HK-2 (cell line): ENCODE measurements around the gene DIP2B.

Experiments
- DNase-seq: peaks from one replicate; pipeline ENCODE4 v3.0.0-alpha.2; 2018; ENCODE audit not compliant: unreplicated experiment

The DIP2B gene

DNA sequence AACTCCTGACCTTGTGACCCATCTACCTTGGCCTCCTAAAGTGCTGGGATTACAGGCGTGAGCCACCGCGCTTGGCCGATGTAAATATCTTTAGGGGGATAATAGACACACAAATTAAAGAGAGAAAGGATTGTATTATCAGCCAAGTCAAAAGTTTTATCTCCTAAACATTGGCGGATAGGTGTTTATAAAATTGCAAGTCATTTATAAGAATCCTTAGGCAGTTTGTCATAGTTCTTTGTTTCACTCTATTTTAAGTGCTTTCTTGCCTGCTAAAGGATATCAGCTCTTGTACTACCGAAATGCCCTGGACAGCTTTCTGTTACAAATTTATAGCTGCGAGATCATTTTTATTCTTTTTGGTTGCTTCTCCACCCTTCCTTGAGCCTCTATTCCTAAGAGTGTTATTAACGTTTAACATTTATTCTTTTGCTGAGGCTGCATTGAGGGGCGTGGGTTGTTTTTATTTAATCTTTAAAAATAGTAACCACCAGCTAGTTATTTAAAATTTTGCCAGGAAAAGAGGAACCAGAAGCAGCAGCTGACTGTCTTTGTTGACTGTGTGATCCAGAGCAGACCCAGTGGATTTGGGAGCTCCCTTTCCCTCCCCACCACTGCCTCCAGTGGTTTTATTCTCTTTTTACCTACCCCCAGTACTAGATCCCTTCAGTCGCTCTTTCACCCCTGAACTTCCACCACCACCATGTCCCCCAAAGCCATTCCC is 106.4 kb downstream of the DIP2B start:
- no peak for DNase-seq

- DNase-seq = no peak
Observed at GRCh38 chr12:50612882-50613281, 108.1 kb downstream of the DIP2B start.

DNA sequence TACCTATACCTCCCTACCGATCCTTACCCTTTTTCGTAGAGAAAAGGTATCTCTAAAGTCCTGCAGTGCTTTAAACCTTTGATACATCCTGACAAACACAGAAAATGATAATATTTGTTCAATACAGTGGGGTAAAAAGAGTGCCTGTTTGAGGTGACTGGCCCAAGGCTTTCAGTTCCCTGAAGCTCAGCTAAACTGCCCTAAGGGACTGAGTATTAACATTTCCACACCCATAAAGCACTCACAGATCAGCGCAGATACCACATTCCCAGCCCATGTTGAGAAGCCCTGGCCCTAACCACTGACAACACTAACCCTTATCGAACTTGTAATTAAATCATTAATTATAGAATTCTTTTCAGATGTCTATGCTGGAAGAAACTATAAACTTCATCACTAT is 108.7 kb downstream of the DIP2B start:
- no peak for DNase-seq

DNA sequence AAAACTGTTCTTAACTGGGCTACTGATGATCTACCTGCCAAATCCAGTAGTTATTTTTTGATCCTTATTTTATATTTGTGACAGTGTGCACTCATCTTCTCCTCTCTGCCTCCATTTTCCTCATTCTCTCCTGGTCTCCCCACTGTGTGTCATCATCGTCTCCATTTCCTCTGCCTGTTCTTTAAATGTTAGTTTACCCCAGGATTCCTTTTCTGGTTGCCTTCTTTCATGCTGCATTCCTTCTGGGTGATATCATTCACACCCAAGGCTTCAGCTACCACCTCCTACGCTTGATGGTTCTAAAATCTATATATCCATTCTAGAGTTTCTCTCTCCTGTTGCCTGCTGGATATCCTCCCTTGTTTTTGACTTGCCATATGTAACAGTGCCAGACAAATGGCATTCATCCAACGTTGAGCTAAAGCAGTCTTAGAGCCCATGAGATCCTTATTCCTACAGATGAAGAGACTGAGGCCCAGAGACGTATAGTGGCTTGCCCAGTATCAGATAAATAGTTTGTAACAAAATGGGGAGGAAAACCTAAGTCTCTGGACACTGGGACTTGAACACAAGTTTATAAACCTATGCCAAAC is 109.5 kb downstream of the DIP2B start:
- DNase-seq = peak; percentile 25

DNA sequence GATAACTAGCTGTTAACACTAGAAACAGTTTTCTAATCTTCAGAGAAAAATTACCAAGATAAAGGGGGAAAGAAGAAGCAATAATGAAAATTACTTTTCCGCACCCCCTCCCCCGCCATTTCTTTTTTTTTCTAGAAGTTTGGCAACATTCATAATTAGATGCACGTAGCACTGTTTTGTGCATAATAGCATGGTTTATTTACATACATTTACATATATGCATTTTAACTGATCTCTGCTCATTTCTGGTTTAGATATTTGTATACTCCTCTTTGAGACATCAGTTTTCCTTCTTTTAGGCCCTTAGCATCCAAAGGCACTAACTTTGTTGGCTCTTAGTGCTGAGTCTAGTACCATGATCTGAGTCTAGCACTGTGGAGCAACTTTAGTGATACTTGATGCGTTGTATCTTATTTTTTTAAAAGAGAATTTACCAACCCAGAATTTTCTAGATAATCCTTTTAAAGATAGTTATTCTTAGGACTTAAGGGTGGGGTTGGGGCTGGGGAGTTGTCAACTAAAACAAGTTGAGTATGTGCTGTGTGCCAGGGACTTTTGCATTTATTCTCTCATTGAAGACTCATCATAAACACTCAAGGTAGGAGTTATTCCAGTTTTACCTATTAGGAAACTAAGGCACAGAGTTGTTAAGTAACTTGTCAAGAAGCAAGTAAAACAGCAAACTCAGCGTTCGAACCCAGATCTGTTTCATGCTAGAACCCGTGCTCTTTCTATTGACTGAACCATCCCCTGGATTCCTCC is 110.5 kb downstream of the DIP2B start:
- no peak for DNase-seq

DNA sequence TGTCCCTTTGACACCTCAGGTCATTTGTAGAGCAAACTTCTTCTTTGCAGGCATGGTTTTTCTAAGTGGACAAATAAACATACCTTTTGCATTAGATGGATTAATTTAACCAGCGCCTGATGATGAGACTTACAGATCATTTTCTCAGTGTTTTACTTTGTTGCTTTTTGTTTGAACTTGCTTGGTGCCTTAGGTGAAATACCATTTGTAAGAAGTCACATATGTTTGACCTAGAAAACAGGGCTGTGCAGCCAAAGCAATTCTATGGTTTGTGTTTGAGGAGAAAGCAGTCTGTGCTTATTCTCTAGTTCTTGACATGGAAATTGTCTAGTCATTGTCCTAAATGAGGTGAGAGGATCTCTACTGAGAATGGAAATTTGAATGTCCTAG is 111.1 kb downstream of the DIP2B start:
- DNase-seq = no peak

DNA sequence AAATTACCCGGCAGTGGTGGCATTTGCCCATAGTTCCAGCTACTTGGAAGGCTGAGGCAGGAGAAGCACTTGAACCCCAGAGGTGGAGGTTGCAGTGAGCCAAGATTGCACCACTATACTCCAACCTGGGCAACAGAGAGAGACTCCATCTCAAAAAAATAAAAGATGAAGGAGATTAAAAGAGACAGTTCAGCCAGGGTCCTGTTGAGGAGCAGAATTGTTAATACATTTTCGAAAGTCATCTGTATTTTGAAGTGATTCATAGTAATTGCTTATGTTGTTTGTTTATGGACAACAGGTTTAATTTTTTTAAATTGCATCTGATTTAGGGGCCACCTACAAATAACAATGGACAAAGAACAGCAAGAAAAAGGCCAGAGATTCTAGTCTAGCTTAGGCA is 112.9 kb downstream of the DIP2B start:
- DNase-seq = no peak

GRCh38 chr12:50618864-50619609 is 114.3 kb downstream of the DIP2B start:
- peak; percentile 41 for DNase-seq

DNA sequence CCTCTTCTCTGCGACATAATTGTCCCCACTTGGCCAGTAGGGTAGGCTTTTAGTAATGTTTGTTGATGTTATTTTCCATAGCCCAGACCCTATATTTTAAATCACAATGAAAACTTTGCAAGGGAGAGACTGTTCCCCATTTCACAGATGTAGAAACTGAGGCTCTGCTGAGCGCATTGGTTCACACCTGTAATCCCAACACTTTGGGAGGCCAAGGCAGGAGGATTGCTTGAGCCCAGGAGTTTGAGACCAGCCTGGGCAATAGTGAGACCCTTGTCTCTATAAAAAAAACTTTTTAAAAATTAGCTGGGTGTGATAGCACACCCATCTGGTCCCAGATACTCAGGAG is 114.8 kb downstream of the DIP2B start:
- no peak for DNase-seq

- DNase-seq = peak; percentile 42
Observed at GRCh38 chr12:50620109-50620977, 115.6 kb downstream of the DIP2B start.

- DNase-seq = no peak
Observed at GRCh38 chr12:50620978-50621360, 116.2 kb downstream of the DIP2B start.

DNA sequence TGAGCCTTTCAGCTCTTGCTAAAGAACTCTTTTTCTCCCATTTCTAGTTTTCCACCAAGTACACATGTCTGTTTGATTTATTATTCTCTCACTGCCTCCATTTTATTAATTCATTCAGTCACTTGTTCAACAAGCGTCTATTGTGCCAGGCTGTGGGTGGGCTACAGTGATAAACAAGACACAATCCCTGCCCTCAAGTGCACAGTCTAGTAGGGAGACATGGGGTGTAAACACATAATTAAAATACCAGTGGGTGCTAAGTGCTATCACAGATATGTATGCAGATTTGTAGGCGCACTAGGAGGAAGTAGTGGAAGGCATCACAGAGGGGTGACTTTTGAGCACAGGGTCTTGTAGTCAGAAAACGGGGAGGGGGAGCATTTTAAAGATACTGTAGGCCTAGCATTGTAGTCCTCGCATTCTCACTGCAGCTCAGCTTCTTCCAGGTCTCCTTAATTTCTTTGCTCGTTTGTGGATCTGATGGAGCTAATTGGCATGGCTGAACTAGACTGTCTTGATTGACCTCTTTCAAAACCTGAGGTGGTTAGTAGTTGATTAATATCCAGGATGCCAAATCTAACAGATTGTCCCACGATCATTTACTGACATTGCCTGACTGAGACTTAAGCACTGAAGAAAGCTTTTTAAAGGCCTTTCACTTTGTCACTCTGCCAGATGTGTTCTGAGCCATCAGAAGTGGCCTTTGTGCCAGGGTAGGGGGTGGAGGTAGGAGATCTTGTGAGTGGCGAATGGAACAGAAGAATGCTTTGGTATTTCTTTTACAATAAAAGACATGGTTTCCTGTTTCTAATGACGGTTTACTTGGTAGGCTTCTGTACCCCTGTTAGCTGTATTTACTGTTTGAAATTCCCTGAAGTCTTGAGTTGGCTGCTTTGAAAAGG is 116.9 kb downstream of the DIP2B start:
- no peak for DNase-seq

DNA sequence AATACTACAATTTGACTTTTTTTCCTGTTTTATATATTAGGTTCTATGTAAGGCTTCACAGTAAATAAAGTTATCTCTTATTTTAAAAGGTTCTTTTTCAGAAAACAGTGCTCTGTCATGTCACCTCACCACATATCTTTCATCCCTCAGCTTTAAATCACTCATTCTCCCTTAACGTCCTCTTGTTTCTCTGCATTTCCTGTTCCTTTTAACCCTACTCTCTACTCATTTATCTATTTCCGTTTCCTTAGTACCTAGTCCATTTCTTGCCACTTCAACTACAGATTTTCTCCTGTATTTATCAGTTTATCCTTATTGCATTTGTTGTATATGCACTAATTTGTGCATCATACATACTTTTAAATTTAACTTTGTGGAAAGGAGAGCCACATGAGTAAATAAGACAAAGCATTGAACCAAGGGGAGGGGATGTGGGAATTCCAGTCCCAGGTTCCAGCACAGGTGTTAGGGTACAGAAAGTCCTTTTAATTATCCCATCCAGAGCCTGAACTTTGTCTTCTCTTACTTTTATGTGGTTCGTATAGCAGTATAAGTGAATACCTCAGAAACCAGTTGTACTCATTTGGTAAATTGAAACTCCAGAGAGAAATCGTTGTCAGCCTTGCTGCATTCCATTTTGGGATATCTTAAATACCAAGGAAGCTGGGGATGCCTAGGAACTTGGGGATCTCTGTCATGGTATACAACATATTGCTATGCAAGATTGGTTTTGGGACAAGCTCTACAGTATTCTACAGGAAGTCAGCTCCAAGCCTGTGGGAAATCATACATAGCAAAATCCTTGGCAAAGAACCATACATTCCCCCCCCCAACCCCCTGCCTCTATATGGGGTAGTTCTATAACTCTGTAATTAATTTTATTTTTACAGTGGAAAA is 120.5 kb downstream of the DIP2B start:
- no peak for DNase-seq

DNA sequence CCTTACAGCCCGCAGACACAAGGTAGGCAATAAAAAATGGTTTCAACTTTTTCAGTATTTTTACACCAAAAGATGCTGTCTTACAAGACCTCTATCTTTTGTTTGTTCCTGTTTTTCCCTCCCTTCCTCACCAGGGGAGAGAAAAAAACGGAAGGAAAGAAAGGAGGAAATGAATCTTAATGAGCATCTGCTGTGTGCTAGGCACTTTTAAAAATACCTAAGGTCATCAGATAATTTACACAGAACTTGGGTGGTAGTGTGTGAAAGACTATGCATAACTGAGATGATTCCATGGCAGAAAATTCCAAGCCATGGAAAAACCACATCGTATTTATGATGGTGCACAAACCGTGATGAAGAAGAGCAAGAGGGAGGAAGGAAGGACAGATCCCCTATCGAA is 121.2 kb downstream of the DIP2B start:
- no peak for DNase-seq

DNA sequence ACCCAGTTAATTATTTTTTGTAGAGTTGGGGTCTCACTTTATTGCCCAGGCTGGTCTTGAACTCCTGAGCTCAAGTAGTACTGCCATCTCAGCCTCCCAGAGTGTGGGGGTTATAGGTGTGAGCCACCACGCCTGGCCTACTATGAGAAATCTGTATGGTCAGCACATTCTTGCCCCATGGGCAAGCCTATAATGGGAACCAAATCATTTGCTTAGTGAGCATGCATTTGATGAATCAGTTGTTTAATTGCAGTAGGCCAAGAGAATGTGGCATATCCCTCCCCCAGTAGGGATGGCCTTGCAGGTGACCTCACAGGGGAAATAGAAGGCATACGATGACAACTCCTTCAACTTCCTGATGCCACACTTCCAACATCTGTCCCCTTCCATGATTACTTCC is 122.7 kb downstream of the DIP2B start:
- no peak for DNase-seq

DNA sequence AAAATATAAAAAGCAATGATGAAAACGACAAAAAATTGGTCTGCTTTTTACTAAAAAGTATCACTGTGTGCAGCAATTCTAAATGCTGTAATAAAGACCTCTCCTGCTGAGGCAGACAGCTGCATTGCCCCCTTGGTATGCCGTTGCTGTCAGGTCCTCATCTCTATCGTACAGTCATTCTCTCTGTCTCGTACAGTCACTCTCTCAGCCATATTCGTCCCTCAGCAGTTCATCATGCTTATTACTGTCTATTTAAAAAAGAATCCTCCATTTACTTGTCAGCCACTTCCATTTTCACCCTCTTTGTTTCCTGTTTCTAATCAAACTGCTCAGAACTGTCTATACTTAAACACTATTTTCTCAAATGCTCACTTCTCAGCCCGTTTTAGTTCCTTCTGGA is 123.6 kb downstream of the DIP2B start:
- DNase-seq = no peak

DNA sequence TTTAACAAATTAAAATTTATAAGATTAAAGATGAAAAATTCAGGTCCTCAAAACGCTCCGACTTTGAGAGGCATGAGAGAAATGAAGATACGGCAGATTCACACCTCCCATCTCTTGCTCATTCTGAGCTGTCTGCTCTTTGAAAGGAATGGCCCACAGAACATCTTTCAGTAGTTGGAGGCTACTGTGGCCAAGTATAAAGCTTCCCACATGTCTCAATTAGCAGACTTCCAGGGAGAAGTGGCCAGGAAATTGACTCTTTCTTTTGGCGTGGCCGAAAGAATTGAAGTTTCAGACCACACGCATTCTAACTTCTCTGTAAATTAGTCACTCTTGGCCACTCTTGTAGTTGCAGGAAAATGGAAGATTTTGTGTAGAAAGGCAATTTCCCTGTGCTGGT is 129.2 kb downstream of the DIP2B start:
- DNase-seq = no peak

DNA sequence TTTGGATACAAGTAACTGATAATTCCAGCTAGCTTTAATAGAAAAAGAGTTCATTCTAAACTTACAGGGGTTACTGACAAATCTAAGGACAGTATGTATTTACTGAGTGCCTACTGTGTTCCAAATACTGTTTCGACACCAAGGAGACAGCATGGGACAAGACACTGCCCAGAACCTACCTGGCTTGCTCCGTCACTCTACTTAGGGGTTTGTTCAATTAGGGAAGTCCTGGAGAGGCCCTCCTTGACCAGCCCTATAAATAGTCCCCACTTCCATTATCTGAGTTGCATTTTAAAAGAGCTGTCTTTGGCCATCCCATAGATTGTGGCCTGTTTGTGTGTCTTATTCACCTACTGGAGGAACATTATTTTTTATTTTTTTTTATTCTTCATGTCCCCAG is 129.6 kb downstream of the DIP2B start:
- DNase-seq = no peak

DNA sequence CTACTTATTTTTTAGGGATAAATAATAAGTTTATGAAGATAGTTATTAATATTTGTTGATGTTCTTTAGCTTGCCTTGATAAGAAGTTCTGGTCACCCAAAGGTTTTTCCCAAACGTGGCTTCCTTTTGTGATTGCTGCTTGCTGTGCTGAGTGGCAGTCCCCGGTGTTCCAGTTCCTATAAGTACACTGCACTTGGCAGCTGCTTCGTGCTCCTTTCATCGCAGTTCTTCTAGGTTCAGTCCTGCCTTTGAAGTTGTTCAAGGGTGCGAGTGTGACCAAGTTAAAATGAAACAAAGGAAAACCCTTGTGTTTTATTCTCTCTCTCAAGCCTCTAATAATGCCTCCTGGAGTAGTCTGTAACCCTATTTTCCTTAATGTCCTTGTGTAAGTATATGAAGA is 130.6 kb downstream of the DIP2B start:
- DNase-seq = no peak

DNA sequence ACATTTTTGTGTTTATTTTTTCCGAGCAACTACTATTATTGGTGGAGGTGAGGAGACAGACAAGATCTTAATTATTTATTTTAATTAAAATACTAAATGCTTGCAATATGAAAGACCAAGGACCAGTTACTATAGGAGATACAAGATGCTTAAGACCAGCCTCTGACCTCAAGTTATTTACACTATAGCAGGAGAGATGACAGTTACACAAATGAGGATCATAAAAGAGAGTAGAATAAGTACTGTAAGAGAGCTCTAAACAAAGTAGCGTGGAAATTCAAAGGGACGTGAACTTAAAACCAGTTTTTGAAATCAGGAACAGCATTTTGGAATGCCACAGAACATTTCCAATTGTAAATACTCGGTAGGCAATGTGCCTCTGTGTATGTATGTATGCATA is 131.1 kb downstream of the DIP2B start:
- no peak for DNase-seq
